PC-9 (cell line): Measurements from ENCODE around the gene TNIK.

Experiments
- CTCF ChIP-seq: fragments of 200-600 bp; sonication (generic); conservative IDR thresholded peaks from 2 replicates; pipeline ENCODE4 v1.6.1; 2017; ENCODE audit warnings: mixed run types, antibody characterized with exemption, mild to moderate bottlenecking, moderate library complexity
- EZH2 ChIP-seq: fragments of 200-600 bp; sonication (generic); IDR thresholded peaks from 2 replicates; pipeline ENCODE4 v1.8.0; 2017; ENCODE audit warnings: antibody characterized with exemption, low read depth

GRCh38 chr3:171436380-171436779 lies 23.8 kb downstream of the TNIK start:
- TF ChIP-seq CTCF (no peak), EZH2 (no peak)
